DOHH2 (cell line): ENCODE results near the gene PLA2G3.

ENCODE experiments used
- H3F3A ChIP-seq: fragments of 200-600 bp; sonication (generic), shearing (Covaris generic); 2 replicates; pipeline ENCODE4 v1.6.0; 2016; ENCODE audit warnings: antibody characterized with exemption, mild to moderate bottlenecking; ENCODE audit not compliant: control insufficient read depth, insufficient read depth
- H3K27ac ChIP-seq: fragments of 200-600 bp; sonication (generic); 2 replicates; pipeline ENCODE4 v1.5.1; 2014; ENCODE audit warnings: low read depth, mild to moderate bottlenecking, low read length, moderate library complexity
- H3K27me3 ChIP-seq: fragments of 200-600 bp; sonication (generic); 2 replicates; pipeline ENCODE4 v1.6.1; 2014; ENCODE audit warnings: mild to moderate bottlenecking, low read length, mixed read lengths; ENCODE audit not compliant: control insufficient read depth
- H3K36me3 ChIP-seq: fragments of 200-600 bp; sonication (generic); 2 replicates; pipeline ENCODE4 v1.6.1; 2014; ENCODE audit warnings: mild to moderate bottlenecking, low read length, moderate library complexity, mixed read lengths; ENCODE audit not compliant: control insufficient read depth
- H3K4me1 ChIP-seq: fragments of 200-600 bp; sonication (generic); 2 replicates; pipeline ENCODE4 v1.6.1; 2014; ENCODE audit warnings: mild to moderate bottlenecking, low read length, mixed read lengths; ENCODE audit not compliant: control insufficient read depth
- H3K4me2 ChIP-seq: fragments of 200-600 bp; sonication (generic); 2 replicates; pipeline ENCODE4 v1.6.0; 2014; ENCODE audit warnings: mild to moderate bottlenecking, low read length, moderate library complexity
- H3K4me3 ChIP-seq: fragments of 200-600 bp; sonication (generic); 2 replicates; pipeline ENCODE4 v1.5.1; 2014; ENCODE audit warnings: mild to moderate bottlenecking, low read length, mixed read lengths
- H3K79me2 ChIP-seq: fragments of 200-600 bp; sonication (generic); 2 replicates; pipeline ENCODE4 v1.6.1; 2014; ENCODE audit warnings: mild to moderate bottlenecking, low read length, mixed read lengths; ENCODE audit not compliant: control insufficient read depth
- H3K9me2 ChIP-seq: fragments of 200-600 bp; sonication (generic); replicated peaks from 2 replicates; pipeline ENCODE4 v1.6.1; 2014; ENCODE audit warnings: mild to moderate bottlenecking, low read length, mixed read lengths; ENCODE audit not compliant: control insufficient read depth
- H3K9me3 ChIP-seq: fragments of 200-600 bp; sonication (generic); 2 replicates; pipeline ENCODE4 v1.6.1; 2014; ENCODE audit warnings: antibody characterized with exemption, low read length, mixed read lengths; ENCODE audit not compliant: control insufficient read depth, insufficient read depth
- H4K20me1 ChIP-seq: fragments of 200-600 bp; sonication (generic); 2 replicates; pipeline ENCODE4 v1.6.0; 2014; ENCODE audit warnings: low read depth, mild to moderate bottlenecking, antibody characterized with exemption, low read length, moderate library complexity; ENCODE audit not compliant: control insufficient read depth, insufficient read depth
- CTCF ChIP-seq: fragments of 200-600 bp; sonication (generic); IDR thresholded peaks from one replicate; pipeline ENCODE4 v1.5.1; 2014; ENCODE audit warnings: antibody characterized with exemption, mild to moderate bottlenecking, low read depth, low read length; ENCODE audit not compliant: poor library complexity, severe bottlenecking
- EZH2phosphoT487 ChIP-seq: fragments of 200-600 bp; sonication (generic); IDR thresholded peaks from 2 replicates; pipeline ENCODE4 v1.6.1; 2017; ENCODE audit warnings: borderline replicate concordance, mild to moderate bottlenecking, antibody characterized with exemption, low read length, moderate library complexity, mixed read lengths

PLA2G3 gene

DNA sequence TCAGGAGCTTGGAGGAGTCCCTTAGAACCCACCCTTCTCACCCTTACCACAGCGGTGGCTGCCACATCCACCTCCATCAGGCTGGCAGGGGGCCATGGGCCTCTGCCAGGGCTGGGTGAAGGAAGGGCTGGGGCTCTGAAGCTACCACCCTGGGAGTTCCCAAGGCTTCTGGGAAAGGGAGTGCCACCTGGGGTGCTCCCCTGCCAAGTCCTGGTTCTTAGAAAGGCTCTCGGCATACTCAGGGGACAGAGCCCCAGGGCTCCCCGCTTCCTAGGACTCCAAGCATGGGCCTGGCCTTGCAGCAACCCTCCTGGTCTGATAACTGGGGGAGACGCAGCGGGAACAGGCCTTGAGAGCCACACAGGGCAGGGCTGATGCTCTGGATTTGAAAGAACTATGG lies 438 bp upstream of the PLA2G3 start:
- H3K4me2 ChIP-seq, result no peak overlapping the region
- TF ChIP-seq CTCF (no peak), EZH2phosphoT487 (no peak)
- no peaks in the 10 kb centered on the region for H3K4me1 ChIP-seq
- H3K4me3 ChIP-seq, result no peak overlapping the region
- no peaks in the 10 kb centered on the region for H3K9me3 ChIP-seq
- no peaks in the 10 kb centered on the region for H3F3A ChIP-seq
- H3K36me3 ChIP-seq, result no peaks in the 10 kb centered on the region
- no peak overlapping the region for H3K27ac ChIP-seq
- no peaks in the 10 kb centered on the region for H4K20me1 ChIP-seq
- H3K9me2 ChIP-seq, result no peaks in the 10 kb centered on the region
- H3K27me3 ChIP-seq, result peaks cover 2% of the 10 kb centered on the region; the same call in 1 of the 2 replicates
- H3K79me2 ChIP-seq, result no peaks in the 10 kb centered on the region

GRCh38 chr22:31139066-31139465 lies 1.2 kb downstream of the PLA2G3 start:
- peaks cover 2% of the 10 kb centered on the region; the same call in 1 of the 2 replicates for H3K27me3 ChIP-seq
- H3K27ac ChIP-seq, result no peak overlapping the region
- no peaks in the 10 kb centered on the region for H3K4me1 ChIP-seq
- no peaks in the 10 kb centered on the region for H3K79me2 ChIP-seq
- H4K20me1 ChIP-seq, result no peaks in the 10 kb centered on the region
- no peaks in the 10 kb centered on the region for H3F3A ChIP-seq
- no peak overlapping the region for H3K4me3 ChIP-seq
- no peaks in the 10 kb centered on the region for H3K36me3 ChIP-seq
- no peak for TF ChIP-seq CTCF
- no peak for TF ChIP-seq EZH2phosphoT487
- H3K9me3 ChIP-seq, result no peaks in the 10 kb centered on the region
- no peak overlapping the region for H3K4me2 ChIP-seq
- no peaks in the 10 kb centered on the region for H3K9me2 ChIP-seq

GRCh38 chr22:31138126-31138525 lies 2.2 kb downstream of the PLA2G3 start:
- no peaks in the 10 kb centered on the region for H3K36me3 ChIP-seq
- no peak overlapping the region for H3K27ac ChIP-seq
- no peaks in the 10 kb centered on the region for H3K9me2 ChIP-seq
- 0 out of 2 replicates have a peak, but pooled peaks cover 2% of the 10 kb centered on the region for H3K27me3 ChIP-seq
- no peak overlapping the region for H3K4me2 ChIP-seq
- no peak for TF ChIP-seq CTCF
- TF ChIP-seq EZH2phosphoT487, result no peak
- no peaks in the 10 kb centered on the region for H3K79me2 ChIP-seq
- no peaks in the 10 kb centered on the region for H4K20me1 ChIP-seq
- no peaks in the 10 kb centered on the region for H3K9me3 ChIP-seq
- H3K4me3 ChIP-seq, result no peak overlapping the region
- H3F3A ChIP-seq, result no peaks in the 10 kb centered on the region
- H3K4me1 ChIP-seq, result no peaks in the 10 kb centered on the region

DNA sequence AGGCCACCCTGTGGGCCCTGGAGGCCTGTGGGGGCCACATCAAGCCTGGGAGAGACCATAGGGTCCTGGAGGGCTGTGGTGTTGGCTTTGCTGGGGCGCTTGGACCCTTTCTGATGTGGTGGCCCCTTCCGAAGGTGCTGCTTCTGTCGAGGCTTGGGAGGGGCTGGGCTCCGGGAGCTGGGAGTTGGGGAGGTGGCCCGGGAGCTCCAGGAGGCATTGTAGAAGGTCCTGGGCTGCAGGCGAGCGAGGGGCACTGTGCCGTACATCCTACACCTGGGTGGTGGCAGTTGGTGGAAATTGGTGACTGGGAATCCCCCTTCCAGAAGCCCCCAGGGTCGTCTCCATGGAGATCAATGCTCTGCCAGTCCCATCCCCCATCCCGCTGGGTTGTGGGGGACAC lies 2.6 kb downstream of the PLA2G3 start:
- TF ChIP-seq EZH2phosphoT487 (no peak), CTCF (no peak)
- no peak overlapping the region for H3K4me2 ChIP-seq
- no peaks in the 10 kb centered on the region for H3K27me3 ChIP-seq
- no peaks in the 10 kb centered on the region for H3K79me2 ChIP-seq
- no peaks in the 10 kb centered on the region for H3K36me3 ChIP-seq
- H3K9me2 ChIP-seq, result no peaks in the 10 kb centered on the region
- no peaks in the 10 kb centered on the region for H3F3A ChIP-seq
- no peak overlapping the region for H3K4me3 ChIP-seq
- no peaks in the 10 kb centered on the region for H4K20me1 ChIP-seq
- no peaks in the 10 kb centered on the region for H3K4me1 ChIP-seq
- no peaks in the 10 kb centered on the region for H3K9me3 ChIP-seq
- no peak overlapping the region for H3K27ac ChIP-seq
